GM20431 (cell line): ENCODE data around the gene RFX8.

Experiments
- in situ Hi-C: fragments of 300-500 bp; cut with MseI, MboI; formaldehyde crosslinking; loops from one replicate; pipeline ENCODE4 v1.15.0; 2020; ENCODE audit warnings: low sequenced_read_pairs; ENCODE audit not compliant: unreplicated experiment

RFX8 gene

DNA sequence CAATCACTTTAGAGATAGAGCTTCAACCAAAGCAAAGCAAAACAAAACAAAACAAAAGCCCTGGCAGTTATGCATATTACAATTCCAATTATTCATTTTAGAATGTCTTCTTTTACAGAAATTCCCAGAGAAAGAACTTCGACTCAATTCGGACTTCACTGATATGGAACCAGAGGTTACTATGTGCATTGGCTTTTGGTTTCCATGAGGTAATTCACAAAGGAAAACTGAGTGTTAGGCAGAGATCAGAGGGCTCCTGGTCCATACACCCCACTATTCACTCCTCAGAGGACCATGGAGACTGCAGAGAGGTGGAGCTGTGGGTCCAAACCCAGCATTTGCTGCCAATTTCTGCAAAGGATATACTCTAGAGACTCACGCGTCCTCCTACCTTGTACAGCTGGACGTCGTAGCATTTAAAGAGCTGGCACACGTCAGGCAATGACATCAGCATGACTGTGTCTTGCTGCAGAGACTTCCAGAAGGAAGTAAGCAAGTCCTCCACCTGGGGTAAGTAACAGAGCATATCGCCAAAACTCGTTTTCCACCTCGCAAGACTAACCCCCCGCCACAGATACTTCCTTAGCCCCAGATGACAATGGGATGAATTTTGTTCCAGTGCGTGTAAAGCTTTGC lies 56.3 kb downstream of the RFX8 start:
- in situ Hi-C loops, result loop anchor here (25.0 kb wide), 1 partner anchor 419 kb away; no protein-coding TSS in a partner anchor

DNA sequence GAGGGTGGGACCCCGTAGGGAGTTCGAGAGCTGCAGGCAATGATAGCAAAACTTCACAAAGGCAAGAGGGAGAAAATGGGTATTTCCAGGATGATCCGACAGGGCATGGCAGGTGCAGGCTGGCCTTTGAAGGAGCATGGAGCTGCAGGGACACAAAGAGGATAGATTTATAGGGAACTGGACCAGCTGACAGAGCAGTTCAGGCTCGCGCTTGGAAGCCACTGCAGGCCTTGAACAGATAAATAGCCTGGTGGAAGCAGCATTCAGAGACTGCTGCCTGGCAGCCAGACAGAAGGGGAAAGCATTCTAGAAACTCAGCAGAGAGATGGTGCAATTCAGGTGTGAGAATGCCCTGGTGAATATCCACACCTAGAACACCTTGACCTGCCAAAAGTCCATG lies 58.3 kb downstream of the RFX8 start:
- in situ Hi-C loops, result loop anchor here (25.0 kb wide), 1 partner anchor 421 kb away; no protein-coding TSS in a partner anchor

DNA sequence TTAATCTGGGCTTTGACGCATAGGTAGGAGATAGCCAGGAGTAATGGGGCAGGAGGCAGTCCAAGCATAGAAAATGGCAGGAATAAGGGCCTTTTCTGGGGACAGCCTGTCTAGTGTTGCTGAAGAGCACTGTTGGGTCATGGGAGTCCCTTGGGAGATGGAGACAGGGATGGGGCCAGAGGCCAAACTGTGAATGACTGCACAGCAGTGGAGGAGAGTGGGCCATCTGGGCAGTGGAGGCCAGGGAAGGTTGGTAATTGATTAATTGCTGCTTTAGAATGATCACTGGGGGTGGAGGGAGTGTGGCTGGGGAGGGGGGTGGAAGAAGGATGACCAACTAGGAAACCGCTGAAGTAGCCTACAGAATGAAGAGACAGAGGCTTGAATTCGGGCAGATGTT lies 59.0 kb downstream of the RFX8 start:
- in situ Hi-C loops, result loop anchor here (25.0 kb wide), 1 partner anchor 421 kb away; no protein-coding TSS in a partner anchor

DNA sequence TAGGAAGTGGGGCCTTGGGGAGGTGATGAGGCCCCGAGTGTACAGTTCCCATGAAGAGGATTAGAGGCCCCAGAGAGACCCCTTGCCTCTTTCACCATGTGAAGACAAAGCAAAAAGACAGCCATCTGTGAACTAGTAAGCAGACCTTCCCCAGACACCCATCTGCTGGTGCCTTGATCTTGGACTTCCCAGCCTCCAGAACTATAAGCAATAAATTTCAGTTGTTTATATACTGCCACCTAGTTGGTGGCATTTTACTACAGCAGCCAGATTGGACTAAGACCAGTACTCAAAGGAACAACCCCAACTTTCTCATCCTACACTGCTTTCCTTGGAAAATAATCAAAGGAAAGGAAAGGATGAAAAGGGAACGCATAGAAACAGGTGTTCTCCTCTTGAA lies 59.7 kb downstream of the RFX8 start:
- in situ Hi-C loops, result loop anchor here (25.0 kb wide), 1 partner anchor 422 kb away; no protein-coding TSS in a partner anchor

DNA sequence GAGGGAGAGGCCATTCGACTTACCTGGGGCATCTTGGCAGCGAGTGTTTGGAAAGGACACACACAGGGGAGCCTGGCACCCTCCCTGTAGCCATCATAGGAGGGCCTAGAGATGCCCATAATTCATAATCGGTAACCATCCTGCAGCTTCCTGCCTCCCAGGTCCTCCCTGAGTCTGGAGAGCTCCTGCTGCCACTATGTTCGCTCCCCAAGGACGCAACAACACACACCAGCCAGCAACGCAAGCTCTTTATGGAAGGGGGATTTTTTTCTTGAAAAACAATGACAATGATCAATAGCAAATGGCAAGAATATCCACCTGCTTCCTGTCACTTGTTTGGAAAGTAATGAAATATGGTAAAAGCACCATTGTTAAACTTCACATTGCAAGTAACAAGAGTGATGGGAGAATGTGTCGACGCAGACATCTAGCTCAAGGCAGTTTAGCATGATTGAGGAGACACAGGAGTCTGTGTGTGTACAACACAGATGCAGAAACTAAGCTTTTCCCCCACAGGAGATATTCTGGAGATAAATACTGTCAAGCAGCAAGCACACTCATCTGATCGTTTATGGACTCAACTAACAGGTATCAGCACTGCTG lies 62.7 kb downstream of the RFX8 start:
- in situ Hi-C loops, result loop anchor here (25.0 kb wide), 1 partner anchor 425 kb away; no protein-coding TSS in a partner anchor

DNA sequence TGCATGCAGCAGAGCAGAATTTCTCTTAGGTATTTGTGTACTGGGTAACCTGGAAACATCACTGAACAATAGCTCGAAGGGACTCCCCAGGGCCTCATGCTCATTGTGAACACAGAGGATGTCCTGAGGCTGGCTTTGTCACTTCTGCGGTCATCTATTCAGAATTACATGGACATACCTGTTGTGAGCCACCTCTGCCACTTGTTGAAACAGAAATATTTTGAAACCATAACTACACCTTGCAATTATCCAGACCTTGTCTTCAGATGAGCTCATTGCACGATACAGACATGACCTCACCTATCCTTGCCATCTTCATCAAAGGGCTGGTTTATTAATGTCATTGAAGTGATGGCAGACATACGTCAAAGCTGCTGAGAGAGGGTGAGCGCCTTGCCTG lies 64.2 kb downstream of the RFX8 start:
- in situ Hi-C loops, result loop anchor here (25.0 kb wide), 1 partner anchor 427 kb away; no protein-coding TSS in a partner anchor

DNA sequence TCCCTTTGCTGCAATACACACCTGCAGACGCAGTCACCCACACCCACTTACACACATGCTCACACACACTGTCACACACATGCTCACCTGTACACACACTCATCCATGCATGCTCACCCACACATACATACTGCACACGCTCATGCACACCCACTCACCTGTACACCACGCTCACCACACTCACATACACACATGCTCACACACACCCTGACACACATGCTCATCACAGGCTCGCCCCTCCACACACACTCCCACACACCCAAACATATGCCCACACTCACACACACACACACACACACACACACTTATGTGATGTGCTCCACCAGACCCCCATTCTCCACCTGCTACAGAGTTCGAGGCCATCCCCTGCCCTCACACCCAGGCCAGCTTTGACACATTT lies 64.8 kb downstream of the RFX8 start:
- in situ Hi-C loops, result loop anchor here (25.0 kb wide), 1 partner anchor 427 kb away; no protein-coding TSS in a partner anchor

DNA sequence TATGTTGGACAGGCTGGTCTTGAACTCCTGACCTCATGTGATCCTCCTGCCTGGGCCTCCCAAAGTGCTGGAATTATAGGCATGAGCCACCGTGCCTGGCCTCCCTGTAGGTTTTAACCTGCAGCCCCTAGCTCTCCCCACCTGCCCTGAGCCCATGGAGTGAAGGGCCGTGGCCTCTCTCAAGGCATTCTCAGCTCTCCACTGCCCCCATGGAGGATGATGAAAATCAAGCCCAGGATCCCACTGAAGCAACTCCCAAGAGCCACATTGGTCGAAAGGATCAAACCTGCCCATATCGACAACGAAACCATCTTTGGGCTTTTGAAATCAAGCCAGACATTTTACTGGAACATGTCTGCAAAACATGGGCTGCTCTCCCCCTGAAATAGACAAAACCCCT lies 65.2 kb downstream of the RFX8 start:
- in situ Hi-C loops, result loop anchor here (25.0 kb wide), 1 partner anchor 428 kb away; no protein-coding TSS in a partner anchor

DNA sequence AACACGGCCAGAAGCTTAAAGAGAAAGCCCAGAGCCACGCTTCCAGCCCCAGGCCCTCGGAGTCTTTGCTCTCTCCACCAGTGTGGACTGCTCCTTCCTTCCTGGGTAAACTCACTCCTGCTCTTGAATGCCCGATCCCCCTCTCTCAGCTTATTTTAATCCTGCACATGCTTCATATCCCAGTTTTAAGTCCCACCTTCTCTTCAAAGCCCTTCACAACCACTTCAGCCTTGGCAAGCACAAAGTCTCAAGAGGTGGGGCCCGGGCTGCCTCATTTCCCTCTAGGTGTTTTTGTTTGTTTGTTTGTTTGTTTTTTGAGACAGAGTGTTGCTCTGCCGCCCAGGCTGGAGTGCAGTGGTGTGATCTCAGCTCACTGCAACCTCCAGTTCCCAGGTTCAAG lies 66.0 kb downstream of the RFX8 start:
- in situ Hi-C loops, result loop anchor here (25.0 kb wide), 1 partner anchor 428 kb away; no protein-coding TSS in a partner anchor

DNA sequence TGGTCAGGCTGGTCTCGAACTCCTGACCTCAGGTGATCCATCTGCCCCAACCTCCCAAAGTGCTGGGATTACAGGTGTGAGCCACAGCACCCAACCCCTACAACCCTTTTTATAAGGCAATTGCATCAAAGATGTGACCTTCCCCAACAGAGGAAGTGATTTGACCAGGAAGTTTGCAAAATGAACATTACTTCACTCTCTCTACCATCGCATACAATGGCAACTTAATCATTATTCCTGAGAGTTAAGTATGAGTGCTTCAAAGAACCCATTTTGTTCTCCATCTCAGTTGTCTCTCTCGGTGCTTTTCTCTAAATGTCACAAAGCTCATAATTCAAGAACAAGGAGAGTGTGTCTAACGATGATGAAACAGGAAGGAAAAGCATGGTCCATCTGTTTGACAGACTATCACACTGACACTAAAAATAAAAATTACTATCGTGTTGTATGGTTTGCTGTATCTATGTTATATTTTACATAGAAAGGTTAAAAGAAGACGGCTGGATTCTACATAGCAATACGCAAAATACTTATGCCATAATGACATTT lies 69.5 kb downstream of the RFX8 start:
- in situ Hi-C loops, result loop anchor here (25.0 kb wide), 1 partner anchor 432 kb away; no protein-coding TSS in a partner anchor

DNA sequence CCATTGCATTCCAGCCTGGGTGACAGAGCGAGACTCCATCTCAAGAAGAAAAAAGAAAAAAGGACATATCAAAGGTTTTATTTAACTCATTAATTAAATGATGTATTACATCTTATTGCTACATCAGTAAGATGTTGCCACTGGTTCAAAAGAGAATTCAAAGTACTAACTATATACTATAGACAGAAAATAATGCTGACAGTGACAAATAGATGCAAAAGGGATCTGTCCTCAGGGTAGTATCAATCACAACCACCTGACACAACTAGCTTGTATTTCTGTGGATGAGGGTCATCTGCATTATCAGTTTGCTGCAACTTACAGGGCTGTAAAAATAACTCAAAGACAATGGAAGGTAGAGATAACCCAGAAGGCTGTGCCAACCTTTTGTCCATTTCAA lies 71.2 kb downstream of the RFX8 start:
- in situ Hi-C loops, result loop anchor here (25.0 kb wide), 1 partner anchor 434 kb away; no protein-coding TSS in a partner anchor

DNA sequence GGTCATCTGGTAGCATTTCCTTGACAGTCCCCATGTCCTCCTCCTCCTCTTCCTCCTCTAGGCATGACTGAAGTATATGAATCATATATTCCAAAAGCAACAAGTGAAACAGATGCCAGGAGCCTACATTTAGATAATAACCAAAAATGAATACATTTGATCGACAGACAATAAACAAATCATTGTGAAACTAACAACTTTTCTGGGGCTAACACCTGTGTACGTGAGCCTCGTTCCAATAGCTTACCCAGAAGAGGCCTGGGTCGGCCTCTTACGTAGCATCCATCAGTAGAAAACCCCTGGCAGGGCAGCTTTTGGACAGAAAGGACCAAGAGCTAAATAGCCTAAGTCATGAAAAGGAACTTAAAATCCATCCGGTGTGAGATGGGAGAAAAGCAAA lies 72.3 kb downstream of the RFX8 start:
- in situ Hi-C loops, result loop anchor here (25.0 kb wide), 1 partner anchor 435 kb away; no protein-coding TSS in a partner anchor

DNA sequence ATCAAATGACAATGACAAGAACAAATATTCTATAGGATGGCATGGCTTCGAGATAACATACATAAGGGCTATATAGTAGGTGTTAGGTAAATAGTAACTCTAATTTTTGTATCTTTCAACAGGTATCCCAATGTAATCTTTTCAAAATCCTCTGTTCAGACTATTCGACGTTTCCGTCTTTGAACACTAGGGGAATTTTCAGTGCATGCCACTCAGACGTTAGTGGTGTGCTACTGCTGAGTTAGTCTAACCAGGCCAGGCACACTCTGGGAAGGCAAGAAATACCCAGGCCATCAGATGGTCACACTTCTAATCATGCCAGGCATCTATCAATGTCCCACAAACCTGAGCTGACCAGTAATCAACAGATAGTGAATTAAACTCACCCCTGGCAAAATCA lies 73.0 kb downstream of the RFX8 start:
- in situ Hi-C loops, result loop anchor here (25.0 kb wide), 1 partner anchor 435 kb away; no protein-coding TSS in a partner anchor

DNA sequence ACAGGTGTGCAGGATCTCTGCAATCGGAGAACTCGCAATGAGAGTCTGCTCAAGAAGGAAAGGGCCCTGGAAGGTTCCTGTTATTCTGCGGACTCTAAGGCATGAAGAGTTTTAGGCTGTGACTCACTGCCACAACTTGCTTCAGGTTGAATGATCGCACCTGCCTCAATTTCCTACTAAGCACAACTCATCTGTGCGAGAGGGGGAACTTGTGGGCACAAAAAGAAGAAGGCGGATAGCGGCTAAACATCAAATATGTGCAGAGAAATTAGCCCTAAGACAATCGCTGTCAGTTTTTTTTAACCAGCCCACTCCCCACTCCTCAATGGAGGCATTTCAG lies 73.6 kb downstream of the RFX8 start:
- in situ Hi-C loops, result loop anchor here (25.0 kb wide), 1 partner anchor 436 kb away; no protein-coding TSS in a partner anchor

DNA sequence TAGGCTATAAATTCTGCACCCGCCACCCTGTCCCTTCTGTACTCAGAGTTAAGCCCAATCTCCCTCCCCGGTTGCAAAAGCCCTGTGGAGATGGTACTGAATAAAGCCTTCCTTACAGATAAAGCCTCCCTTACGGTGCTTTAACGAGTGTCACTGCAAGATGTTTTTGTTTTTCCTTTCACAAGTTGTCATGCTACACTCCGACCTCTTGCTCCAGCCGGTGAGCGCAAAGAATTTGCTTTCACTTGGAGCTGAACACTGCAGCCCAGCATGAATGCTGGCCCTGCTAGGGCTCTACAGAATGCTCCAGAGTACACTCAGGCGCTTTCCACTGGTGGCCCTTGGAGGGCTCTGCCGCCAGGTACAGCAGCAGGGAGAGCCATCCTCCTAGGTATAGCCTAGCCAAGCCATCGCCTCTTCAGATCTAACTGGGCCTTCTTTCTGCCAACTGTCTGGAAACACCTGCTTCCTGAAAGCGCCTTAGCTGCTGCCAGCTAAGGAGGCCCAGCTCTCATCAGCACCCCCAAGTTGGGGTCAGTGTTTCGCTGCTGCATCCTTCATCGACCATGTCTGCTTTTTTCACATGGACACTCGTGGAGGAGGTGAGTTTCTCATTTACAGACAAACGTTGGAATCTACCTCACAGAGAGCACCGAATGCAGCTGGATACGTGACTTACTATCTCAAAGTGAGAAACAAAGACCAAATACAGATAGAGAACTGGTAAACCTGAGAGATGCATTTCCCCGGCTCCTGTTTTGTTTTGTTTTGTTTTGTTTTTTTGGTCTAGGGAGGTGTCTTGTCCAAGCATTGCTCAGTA lies 74.2 kb downstream of the RFX8 start:
- in situ Hi-C loops, result loop anchor here (25.0 kb wide), 1 partner anchor 437 kb away; no protein-coding TSS in a partner anchor

DNA sequence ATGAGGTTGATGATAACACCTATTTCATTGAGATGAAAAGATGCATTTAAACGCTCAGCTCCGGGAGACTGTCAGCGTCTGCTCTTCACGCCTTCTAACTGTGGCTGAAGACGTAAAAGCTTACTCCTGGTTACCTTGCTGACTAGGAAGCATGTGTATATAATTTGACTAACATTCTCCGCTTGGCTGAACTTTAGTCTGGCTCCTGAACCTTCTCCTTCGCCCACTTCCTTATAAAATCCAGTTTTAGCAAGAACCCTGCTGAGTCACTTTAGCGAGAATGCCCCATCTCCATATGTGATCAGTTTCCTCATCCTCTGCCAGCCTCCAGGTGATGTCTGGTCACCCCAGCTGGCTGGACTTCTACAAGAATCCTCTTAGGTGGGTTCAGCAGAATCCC lies 74.9 kb downstream of the RFX8 start:
- in situ Hi-C loops, result loop anchor here (25.0 kb wide), 1 partner anchor 437 kb away; no protein-coding TSS in a partner anchor

DNA sequence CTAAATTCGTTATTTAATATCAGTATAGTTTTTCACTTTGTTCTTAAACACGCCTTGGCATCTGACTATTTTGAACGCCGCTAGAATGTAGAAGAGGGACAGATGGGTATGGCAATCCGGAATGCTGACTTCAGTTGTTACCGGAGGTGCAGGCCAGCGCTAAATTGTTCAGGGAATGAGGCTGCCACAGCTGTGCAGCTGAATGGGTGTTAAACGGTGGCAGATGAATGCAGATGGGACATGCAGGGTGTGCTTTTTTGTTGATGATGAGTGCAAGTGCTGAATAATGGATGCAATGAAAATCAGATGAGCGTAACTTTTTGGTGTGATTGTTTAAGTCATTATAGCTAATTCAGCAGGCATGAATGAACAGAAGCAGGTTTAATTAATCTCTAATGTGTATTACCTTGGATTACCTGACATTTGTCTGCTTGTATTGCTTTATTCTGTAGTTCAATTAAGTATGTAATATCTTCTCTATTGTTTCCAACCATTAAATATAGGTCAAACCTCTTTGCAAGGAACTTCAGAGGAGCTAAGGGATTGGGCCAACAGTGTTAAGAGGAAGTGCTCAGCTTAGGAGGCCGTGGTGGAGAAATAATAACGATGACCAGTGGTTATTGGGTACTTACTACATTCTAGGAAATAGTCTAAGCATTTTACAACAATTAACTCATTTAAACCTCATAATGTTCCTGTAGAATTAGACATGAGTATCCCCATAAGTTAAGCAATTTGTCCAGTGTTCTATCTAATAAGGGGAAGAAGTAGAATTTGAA lies 75.7 kb downstream of the RFX8 start:
- in situ Hi-C loops, result no loop called here

DNA sequence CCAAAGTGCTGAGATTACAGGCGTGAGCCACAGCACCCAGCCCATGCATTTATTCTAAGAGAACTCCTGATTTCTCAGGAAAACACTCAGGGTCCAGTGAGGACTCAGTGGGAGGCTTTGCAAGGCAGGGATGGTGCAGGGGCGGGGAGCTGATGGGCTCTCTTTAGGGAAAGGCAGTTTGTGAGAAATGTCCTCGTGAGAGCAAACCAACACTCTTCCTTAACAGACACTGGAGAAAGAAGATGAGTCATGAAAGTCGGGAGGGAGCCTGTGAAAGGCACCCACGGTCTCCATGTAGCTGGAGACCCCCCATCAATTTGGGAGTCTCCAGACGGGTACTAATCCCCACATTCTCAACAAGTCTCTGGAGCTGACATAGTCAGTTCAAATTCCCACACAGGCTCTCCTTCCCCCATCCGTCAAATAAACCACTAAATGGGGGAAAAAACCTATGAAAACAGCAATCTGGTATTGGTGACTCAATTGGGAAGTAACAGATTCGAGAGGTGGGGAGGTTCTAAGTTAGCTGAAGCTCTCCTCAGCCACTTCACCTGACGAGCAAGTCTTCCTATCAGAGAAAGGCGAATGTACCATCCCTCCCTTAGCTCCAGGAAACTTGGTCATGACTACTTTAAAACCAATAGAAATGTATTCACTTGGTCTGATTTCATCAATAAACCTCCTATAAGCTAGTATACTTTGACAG lies 76.6 kb downstream of the RFX8 start:
- in situ Hi-C loops, result no loop called here

DNA sequence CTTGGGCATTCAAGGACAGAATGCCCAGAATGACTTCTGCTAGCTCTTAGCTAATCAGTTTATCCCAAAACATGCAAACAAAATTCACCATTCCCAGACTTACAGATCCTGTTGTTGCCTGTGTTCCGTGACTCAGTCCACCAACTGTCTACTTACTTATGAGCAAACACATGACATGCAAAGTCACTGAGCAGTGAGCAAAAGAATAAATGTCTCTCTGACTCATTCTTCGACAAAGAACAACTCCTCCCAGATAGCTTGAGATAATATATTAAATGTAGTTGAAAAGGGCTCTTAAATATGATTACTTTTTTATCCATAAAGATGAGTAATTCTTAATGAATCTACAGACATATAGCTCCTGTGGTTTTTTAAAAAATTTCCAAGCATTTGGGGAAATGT lies 78.6 kb downstream of the RFX8 start:
- in situ Hi-C loops, result no loop called here
